ENCODE measurements around the gene PWP2.
A peak's percentile ranks its signal among the peaks of the same experiment; 100 is the strongest.
"Not testable (repeated sequence)": the region's sequence is repeated elsewhere in the genome, so short reads cannot be mapped to it uniquely, and the experiment has no call there.

Gene PWP2

GRCh38 chr21:44094832-44095231 lies 12.4 kb upstream of the PWP2 start:
- no peak overlapping the region for H3K4me3 ChIP-seq (ENCODE audit: low read depth, low read length)
- TF ChIP-seq, protein P1, sequence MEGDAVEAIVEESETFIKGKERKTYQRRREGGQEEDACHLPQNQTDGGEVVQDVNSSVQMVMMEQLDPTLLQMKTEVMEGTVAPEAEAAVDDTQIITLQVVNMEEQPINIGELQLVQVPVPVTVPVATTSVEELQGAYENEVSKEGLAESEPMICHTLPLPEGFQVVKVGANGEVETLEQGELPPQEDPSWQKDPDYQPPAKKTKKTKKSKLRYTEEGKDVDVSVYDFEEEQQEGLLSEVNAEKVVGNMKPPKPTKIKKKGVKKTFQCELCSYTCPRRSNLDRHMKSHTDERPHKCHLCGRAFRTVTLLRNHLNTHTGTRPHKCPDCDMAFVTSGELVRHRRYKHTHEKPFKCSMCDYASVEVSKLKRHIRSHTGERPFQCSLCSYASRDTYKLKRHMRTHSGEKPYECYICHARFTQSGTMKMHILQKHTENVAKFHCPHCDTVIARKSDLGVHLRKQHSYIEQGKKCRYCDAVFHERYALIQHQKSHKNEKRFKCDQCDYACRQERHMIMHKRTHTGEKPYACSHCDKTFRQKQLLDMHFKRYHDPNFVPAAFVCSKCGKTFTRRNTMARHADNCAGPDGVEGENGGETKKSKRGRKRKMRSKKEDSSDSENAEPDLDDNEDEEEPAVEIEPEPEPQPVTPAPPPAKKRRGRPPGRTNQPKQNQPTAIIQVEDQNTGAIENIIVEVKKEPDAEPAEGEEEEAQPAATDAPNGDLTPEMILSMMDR (IDR thresholded peaks at IDR 0.05; ENCODE audit: insufficient read depth, low read depth, low read length, missing control alignments), result no peak
- DNase-seq (ENCODE audit: low read depth), result no peak

DNA sequence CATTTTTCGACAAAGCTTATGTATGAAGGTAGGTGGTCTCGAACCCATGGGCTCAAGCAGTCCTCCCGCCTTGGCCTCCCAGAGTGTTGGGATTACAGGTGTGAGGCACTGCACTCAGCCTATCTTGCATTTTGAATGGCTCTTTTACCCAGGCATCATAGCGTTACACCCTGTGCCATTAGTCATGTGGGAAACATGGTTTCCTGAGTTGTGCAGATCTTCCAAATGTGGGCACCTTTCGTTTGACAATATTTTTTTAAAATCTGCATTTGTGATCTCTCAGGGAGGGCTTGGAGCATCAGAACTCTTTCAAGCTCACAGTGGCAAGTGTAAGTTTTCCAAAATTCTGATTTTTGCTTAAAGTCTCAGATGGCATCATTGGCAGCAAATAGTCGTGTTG lies 8.7 kb upstream of the PWP2 start:
- not testable (repeated sequence) for H3K4me3 ChIP-seq (ENCODE audit: low read depth, low read length); DNase-seq (ENCODE audit: low read depth)

GRCh38 chr21:44098964-44099363 lies 8.2 kb upstream of the PWP2 start:
- H3K4me3 ChIP-seq (ENCODE audit: low read depth, low read length); DNase-seq (ENCODE audit: low read depth): not testable (repeated sequence)

- not testable (repeated sequence) for DNase-seq (ENCODE audit: low read depth)
- peak overlapping the region; percentile 37 for H3K4me3 ChIP-seq (ENCODE audit: low read depth, low read length)
Measured at GRCh38 chr21:44107589-44107988, 390 bp downstream of the PWP2 start.

DNA sequence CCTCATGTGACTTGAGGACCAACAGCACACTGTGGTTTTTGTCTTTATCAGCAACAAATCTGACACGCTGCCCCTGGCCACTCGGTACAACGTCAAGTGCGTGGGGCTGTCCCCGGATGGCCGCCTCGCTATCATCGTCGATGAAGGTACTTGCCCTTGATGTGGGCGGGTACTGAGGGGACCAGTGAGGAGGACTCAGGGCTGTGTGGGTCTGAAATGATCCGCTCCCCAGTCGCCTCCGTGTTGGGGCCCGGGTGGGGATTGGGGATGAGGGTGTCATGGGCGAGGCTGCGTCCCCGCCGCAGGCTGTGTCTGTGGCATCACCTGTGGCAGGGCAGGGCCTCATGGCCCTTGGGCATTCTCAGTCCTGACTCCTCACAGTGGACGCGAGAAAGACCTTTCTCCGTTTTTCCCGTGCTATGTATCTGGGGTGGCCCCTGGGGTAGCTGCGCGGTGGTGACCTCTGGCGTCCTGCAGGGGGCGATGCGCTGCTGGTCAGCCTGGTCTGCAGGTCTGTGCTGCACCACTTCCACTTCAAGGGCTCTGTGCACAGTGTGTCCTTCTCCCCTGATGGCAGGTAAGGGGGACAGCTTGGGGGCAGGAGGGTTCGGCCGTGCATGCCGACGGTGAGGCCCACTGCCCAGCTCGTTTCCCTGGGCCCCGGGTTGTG lies 6.6 kb downstream of the PWP2 start:
- not testable (repeated sequence) for DNase-seq (ENCODE audit: low read depth); H3K4me3 ChIP-seq (ENCODE audit: low read depth, low read length)

- H3K4me3 ChIP-seq (ENCODE audit: low read depth, low read length); DNase-seq (ENCODE audit: low read depth): not testable (repeated sequence)
Measured at GRCh38 chr21:44122131-44122530, 14.9 kb downstream of the PWP2 start.

- H3K4me3 ChIP-seq (ENCODE audit: low read depth, low read length); DNase-seq (ENCODE audit: low read depth): not testable (repeated sequence)
Measured at GRCh38 chr21:44127827-44128226, 20.6 kb downstream of the PWP2 start.

DNA sequence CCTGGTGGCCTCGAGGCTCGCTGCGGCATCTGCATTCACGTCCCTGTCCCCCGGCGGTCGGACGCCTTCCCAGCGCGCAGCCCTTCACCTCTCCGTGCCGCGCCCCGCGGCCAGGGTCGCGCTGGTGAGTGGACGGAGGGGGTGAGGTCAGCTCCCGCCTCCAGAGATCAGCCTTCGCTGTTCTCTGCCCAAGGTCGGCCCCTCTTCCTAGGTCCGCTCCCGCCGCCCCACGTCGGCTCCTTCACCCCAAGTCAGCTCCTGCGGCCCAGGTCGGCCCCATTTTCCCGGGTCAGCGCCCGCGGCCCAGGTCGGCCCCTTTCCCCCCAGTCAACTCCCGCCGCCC lies 26.5 kb downstream of the PWP2 start:
- H3K4me3 ChIP-seq (ENCODE audit: low read depth, low read length), result 0 out of 2 replicates have a peak overlapping the region, but pooled peaks have one; percentile 28
- not testable (repeated sequence) for DNase-seq (ENCODE audit: low read depth)

DNA sequence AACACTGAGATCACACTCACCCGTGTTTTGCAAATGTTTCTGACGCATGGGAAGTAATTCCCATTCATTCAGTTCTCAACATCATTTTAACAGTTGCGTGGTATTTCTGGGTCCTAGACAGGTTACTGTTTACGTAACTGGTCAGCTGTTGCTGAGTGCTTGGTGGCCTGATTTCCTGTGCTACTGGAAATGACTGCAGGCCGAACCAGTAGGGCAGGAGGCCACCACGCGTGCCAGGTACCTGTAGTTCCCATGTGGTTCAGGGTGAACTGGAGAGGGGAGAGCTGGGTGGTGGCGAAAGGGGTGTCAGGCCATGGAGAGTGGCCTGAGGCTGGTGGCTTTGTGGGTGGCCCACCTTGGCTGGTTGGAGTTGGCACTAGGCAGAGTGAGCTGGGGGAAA lies 27.5 kb downstream of the PWP2 start:
- DNase-seq (ENCODE audit: low read depth); H3K4me3 ChIP-seq (ENCODE audit: low read depth, low read length): not testable (repeated sequence)

DNA sequence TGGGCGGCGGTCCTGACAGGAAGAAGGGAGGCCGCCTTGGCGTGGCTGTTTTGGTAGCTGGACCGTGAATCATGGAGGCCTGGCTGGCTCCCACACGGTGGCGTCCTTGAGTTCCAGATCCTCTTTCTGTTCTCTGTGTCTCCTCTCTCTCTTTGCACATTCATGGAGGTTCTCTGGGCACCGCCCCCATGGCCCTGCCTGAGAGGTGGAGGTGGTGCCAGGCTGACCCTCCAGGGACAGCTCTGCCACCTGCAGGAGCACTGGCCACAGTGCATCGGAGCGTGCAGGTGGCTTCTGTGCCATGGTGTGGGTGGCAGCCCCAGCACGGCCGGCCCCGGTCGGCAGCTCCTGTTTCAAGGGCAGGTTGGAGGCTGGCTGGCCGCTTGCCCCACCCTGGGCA lies 30.8 kb downstream of the PWP2 start:
- not testable (repeated sequence) for H3K4me3 ChIP-seq (ENCODE audit: low read depth, low read length); DNase-seq (ENCODE audit: low read depth)

- H3K4me3 ChIP-seq (ENCODE audit: low read depth, low read length); DNase-seq (ENCODE audit: low read depth): not testable (repeated sequence)
Measured at GRCh38 chr21:44139787-44140551, 32.8 kb downstream of the PWP2 start.

- not testable (repeated sequence) for DNase-seq (ENCODE audit: low read depth)
Measured at GRCh38 chr21:44140552-44140932, 33.3 kb downstream of the PWP2 start.

DNA sequence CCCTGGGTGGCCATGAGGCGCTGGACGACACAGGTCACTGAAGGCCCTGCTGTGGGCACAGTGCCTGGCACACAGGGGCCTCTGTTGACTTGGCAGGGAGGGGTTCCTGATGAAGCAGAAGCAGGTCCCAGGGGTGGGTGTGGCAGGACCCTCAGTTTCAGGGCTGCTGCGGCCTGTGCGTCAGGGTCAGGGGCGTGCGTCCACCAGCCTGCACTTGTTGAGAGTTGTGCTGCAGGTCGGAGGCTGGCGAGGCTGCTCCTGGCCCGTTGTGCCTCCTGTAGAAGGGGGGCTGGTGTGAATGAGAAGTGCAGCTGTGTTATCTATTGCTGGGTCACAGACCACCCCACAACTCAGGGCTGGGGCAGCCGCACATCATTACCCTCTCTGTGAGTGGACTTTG lies 35.3 kb downstream of the PWP2 start:
- not testable (repeated sequence) for DNase-seq (ENCODE audit: low read depth)

More at GRCh38 chr21:44140552-44140932, 33.3 kb downstream of the PWP2 start:
- not testable (repeated sequence) for H3K4me3 ChIP-seq (ENCODE audit: low read depth, low read length)

DNA sequence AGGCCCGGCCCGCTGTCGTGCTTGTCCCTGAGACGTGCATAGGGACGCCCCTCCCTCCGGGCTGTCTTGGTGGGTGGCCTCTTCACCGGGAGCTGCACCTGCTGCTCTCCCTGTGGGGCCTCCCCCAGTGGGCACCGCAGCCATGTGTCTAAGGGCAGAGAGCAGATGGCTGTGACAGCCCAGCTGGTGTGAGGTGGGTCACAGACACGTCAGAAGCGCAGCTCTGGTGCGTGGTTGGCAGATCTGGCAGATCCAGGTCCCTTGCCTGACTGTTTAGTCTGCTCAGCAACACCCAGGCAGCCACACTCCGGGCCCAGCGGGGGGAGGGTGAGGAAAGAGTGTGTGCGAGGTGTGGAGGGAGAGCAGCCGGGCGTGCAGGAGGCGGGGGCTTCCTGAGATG lies 36.2 kb downstream of the PWP2 start:
- not testable (repeated sequence) for H3K4me3 ChIP-seq (ENCODE audit: low read depth, low read length); DNase-seq (ENCODE audit: low read depth)

More for the DNA sequence above, 35.3 kb downstream of the PWP2 start:
- H3K4me3 ChIP-seq (ENCODE audit: low read depth, low read length), result not testable (repeated sequence)

DNA sequence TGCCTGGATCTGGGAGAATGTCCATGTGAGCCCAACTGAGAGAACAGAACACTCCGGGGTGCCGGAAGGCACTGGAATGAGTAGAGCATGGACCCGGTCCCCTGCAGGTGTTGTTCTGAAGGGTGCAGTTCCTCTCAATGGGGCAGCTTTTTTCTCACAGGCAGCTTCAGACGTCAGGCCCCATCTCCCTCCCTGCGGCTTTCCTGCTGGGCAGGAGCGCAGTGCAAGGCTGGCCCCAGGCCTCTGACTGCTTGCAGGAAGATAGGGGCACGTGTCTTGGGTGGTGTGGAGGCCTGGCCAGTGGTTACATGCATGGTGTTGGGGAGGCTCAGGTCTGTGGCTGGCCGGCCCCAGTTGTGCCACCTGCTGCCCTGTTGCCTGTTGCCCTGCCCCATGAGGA lies 36.8 kb downstream of the PWP2 start:
- DNase-seq (ENCODE audit: low read depth), result peak; percentile 28
- H3K4me3 ChIP-seq (ENCODE audit: low read depth, low read length), result peak overlapping the region; percentile 44

DNA sequence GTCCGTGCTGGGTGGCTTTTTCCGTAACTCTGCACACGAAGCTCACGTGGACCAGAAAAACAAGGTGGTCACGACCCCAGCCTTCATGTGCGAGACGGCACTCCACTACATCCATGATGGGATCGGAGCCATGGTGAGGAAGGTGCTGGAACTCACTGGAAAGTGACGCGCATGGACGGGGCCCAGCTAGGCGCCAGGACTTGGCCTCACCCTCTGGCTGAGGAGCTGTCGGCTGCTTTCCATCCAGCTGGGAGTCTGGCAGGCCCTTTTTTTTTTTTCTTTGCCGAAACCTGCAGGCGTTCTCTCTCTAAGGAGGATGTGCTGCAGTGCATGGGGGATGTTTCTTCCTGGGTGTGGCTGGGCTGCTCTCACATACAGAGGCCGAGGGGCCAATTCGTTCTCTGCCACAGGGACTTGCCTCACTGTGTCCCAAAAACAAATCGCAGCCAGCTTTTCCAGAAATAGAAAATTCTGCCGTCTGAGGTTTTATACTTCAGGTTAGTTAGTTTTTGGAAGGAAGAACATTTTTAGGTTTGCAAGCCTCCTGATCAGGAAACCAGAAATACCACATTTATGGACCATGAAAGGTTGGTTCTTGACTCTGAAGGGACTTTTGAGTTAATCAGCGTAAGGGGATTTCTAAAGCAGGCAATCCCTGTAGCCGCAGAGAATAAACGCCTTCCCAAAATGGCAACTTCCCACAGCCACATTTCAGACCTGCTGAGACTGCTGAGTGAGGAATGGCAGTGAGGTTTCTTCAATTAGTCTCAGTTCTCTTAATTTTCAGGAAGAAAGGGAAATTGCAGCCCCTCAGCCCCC lies 37.8 kb downstream of the PWP2 start:
- DNase-seq (ENCODE audit: low read depth); H3K4me3 ChIP-seq (ENCODE audit: low read depth, low read length): not testable (repeated sequence)

DNA sequence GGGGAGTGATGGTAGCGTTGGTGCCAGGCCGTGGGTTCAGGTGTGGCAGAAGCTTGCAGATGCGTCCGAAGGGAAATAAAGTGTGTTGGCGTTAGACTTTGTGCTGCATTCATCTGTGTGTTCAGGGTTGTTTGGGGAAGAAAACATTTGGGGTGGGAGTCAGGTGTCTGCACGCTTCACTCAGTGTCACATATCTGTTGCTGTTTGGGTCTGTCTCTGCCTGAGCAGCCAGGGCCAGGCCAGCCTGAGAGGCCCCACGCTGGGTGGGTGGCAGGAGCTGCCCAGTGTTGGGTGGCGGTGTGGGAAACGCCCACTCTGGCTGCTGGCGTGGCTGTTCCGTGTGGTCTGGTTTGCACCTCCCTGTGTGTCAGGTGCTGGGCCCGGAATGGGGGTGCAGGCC lies 38.4 kb downstream of the PWP2 start:
- not testable (repeated sequence) for DNase-seq (ENCODE audit: low read depth); H3K4me3 ChIP-seq (ENCODE audit: low read depth, low read length)

GRCh38 chr21:44147108-44147507 lies 39.9 kb downstream of the PWP2 start:
- DNase-seq (ENCODE audit: low read depth); H3K4me3 ChIP-seq (ENCODE audit: low read depth, low read length): not testable (repeated sequence)

Data from GM12865 (cell line).